GM23248 (cell line): ENCODE measurements around the gene AMFR.

Experiments
- EZH2 ChIP-seq: fragments of 200-600 bp; sonication (generic); IDR thresholded peaks from 2 replicates; pipeline ENCODE4 v1.6.1; 2018; ENCODE audit warnings: antibody characterized with exemption, mild to moderate bottlenecking; ENCODE audit not compliant: insufficient read depth, poor library complexity, severe bottlenecking
- EZH2phosphoT487 ChIP-seq: fragments of 200-600 bp; sonication (generic); IDR thresholded peaks from 2 replicates; pipeline ENCODE4 v1.6.1; 2018; ENCODE audit warnings: antibody characterized with exemption, moderate library complexity, mild to moderate bottlenecking, low read depth; ENCODE audit not compliant: insufficient read depth

DNA sequence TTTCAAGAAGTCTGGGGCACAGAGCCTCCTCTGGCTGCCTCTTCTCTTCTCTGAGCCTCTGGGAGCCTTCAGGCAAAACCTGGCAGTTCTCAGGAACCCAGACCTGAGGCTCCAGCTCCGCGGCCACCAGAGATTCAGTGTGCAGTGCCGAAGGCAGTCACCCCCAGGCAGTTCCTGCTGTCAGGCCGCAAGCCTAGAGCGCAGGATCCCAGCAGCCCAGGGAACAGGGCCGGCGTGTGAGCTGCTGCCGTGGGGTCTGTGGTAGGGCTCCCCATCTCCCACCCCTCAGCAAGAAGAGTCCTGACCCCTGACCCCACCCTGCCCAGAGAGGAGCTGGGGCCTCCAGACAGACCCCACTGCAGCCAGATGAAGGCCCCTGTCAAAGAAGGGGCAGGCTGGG is 78.2 kb downstream of the AMFR start:
- no peak for TF ChIP-seq EZH2
- no peak for TF ChIP-seq EZH2phosphoT487
